Lower leg skin (tissue), 3 donors: Measurements from ENCODE around the gene GDF2.

ENCODE experiments used
- POLR2A ChIP-seq, 2 donors: fragments of 450-650 bp; IDR thresholded peaks; one replicate each; pipeline ENCODE4 v1.6.1; 2016 to 2017; ENCODE audit warnings: antibody characterized with exemption in 2 of 2, mild to moderate bottlenecking in 1 of 2, moderate library complexity in 1 of 2
- TF ChIP-seq, protein P1 (sequence below), 3 donors: fragments of 450-650 bp; IDR thresholded peaks; one replicate each; pipeline ENCODE4 v1.5.1; 2016; ENCODE audit warnings: antibody characterized with exemption in 3 of 3, mild to moderate bottlenecking in 3 of 3, moderate library complexity in 2 of 3

DNA sequence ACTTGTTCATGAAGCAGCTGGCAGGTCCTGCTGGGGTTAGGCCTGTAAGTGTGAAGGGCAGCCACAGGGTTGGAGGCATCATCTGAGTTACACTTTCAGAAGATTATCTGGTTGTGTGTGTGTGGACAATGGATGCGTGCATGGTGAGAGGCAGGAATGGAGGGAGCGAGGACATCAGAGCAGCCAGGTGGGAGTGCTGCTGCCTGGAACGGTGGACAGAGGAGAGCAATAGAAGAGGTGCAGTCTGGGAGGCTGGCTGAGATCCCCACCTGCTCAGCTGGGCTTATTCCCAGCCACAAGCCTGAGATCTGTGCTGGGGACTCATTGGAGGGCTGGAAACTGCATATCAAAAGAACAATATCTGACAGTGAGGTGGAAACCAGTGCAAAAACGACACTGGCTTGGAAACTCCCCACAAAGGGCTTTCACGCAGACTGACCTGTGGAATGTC lies 44.0 kb downstream of the GDF2 start:
- TF ChIP-seq, protein P1, sequence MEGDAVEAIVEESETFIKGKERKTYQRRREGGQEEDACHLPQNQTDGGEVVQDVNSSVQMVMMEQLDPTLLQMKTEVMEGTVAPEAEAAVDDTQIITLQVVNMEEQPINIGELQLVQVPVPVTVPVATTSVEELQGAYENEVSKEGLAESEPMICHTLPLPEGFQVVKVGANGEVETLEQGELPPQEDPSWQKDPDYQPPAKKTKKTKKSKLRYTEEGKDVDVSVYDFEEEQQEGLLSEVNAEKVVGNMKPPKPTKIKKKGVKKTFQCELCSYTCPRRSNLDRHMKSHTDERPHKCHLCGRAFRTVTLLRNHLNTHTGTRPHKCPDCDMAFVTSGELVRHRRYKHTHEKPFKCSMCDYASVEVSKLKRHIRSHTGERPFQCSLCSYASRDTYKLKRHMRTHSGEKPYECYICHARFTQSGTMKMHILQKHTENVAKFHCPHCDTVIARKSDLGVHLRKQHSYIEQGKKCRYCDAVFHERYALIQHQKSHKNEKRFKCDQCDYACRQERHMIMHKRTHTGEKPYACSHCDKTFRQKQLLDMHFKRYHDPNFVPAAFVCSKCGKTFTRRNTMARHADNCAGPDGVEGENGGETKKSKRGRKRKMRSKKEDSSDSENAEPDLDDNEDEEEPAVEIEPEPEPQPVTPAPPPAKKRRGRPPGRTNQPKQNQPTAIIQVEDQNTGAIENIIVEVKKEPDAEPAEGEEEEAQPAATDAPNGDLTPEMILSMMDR (IDR thresholded peaks at IDR 0.05), result no peak
- no peak for TF ChIP-seq POLR2A (IDR thresholded peaks at IDR 0.05)
